Measurements from ENCODE around the gene FAM171A2. TPM values are rescaled to one million over a fixed set of nuclear protein-coding genes. Genes with fewer than 3 reads are reported as not detected.

The FAM171A2 gene
- total RNA-seq, 1 experiment from 2014 or later = 7.6 TPM

- POLR2A ChIA-PET = interaction anchor here (0.6 kb wide), 1 partner anchor 84 kb away, joined by 3 read pairs; no protein-coding TSS in a partner anchor
- Histone ChIP-seq H3K9me3 (ENCODE audit: control insufficient read depth, insufficient read depth, low read depth, low read length) (no peaks in the 10 kb centered on the region), H3K4me1 (ENCODE audit: control insufficient read depth, insufficient read depth, low read length) (peaks cover 4% of the 10 kb centered on the region), H3K4me3 (ENCODE audit: low read depth in 2 of 2, low read length in 2 of 2) (no peak overlapping the region), H3K27ac (ENCODE audit: low read length) (no peak overlapping the region), H3K36me3 (ENCODE audit: control insufficient read depth, insufficient read depth, low read length) (no peaks in the 10 kb centered on the region), H3K27me3 (ENCODE audit: control insufficient read depth, insufficient read depth, low read length) (no peaks in the 10 kb centered on the region)
- CTCF ChIA-PET = no interaction called here
- intact Hi-C loops (cut with micrococcal nuclease; ENCODE audit: unreplicated experiment) = no loop called here
- ATAC-seq (no peak), DNase-seq (ENCODE audit: low read depth, low spot score) (no peak)
- no TSS peak for BruUV-seq (replicated peaks)
- TF ChIP-seq SIN3A (IDR thresholded peaks at IDR 0.05; ENCODE audit: borderline replicate concordance, insufficient read depth, low read depth, low read length) (no peak), TCF7L2 (IDR thresholded peaks at IDR 0.05; ENCODE audit: low read depth, low read length) (no peak), POLR2AphosphoS5 (IDR thresholded peaks at IDR 0.05; ENCODE audit: low read depth, low read length) (no peak)
- TF ChIP-seq, protein P1, sequence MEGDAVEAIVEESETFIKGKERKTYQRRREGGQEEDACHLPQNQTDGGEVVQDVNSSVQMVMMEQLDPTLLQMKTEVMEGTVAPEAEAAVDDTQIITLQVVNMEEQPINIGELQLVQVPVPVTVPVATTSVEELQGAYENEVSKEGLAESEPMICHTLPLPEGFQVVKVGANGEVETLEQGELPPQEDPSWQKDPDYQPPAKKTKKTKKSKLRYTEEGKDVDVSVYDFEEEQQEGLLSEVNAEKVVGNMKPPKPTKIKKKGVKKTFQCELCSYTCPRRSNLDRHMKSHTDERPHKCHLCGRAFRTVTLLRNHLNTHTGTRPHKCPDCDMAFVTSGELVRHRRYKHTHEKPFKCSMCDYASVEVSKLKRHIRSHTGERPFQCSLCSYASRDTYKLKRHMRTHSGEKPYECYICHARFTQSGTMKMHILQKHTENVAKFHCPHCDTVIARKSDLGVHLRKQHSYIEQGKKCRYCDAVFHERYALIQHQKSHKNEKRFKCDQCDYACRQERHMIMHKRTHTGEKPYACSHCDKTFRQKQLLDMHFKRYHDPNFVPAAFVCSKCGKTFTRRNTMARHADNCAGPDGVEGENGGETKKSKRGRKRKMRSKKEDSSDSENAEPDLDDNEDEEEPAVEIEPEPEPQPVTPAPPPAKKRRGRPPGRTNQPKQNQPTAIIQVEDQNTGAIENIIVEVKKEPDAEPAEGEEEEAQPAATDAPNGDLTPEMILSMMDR (IDR thresholded peaks at IDR 0.05) = no peak
- TF ChIP-seq, protein P2, sequence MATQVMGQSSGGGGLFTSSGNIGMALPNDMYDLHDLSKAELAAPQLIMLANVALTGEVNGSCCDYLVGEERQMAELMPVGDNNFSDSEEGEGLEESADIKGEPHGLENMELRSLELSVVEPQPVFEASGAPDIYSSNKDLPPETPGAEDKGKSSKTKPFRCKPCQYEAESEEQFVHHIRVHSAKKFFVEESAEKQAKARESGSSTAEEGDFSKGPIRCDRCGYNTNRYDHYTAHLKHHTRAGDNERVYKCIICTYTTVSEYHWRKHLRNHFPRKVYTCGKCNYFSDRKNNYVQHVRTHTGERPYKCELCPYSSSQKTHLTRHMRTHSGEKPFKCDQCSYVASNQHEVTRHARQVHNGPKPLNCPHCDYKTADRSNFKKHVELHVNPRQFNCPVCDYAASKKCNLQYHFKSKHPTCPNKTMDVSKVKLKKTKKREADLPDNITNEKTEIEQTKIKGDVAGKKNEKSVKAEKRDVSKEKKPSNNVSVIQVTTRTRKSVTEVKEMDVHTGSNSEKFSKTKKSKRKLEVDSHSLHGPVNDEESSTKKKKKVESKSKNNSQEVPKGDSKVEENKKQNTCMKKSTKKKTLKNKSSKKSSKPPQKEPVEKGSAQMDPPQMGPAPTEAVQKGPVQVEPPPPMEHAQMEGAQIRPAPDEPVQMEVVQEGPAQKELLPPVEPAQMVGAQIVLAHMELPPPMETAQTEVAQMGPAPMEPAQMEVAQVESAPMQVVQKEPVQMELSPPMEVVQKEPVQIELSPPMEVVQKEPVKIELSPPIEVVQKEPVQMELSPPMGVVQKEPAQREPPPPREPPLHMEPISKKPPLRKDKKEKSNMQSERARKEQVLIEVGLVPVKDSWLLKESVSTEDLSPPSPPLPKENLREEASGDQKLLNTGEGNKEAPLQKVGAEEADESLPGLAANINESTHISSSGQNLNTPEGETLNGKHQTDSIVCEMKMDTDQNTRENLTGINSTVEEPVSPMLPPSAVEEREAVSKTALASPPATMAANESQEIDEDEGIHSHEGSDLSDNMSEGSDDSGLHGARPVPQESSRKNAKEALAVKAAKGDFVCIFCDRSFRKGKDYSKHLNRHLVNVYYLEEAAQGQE (IDR thresholded peaks at IDR 0.05; ENCODE audit: insufficient read depth in 1 of 2, low read depth in 2 of 2, low read length in 1 of 2) = no peak
- in situ Hi-C loops (cut with HindIII; ENCODE audit: low pct_unique_long_range_greater_than_20kb, low sequenced_read_pairs) = no loop called here
Observed at GRCh38 chr17:44304651-44305050, 59.0 kb downstream of the FAM171A2 start.

Other genes starting within 250 kb of the FAM171A2 start
- 11.5 TPM for gene HDAC5, start 240.2 kb downstream of the FAM171A2 start, total RNA-seq (2021; ENCODE audit: unreplicated experiment)
- gene HROB, start 221.9 kb downstream of the FAM171A2 start, total RNA-seq (2021; ENCODE audit: unreplicated experiment) = 7.8 TPM
- not detected for gene ASB16, start 193.1 kb downstream of the FAM171A2 start, total RNA-seq (2021; ENCODE audit: unreplicated experiment)
- gene TMUB2, start 176.9 kb downstream of the FAM171A2 start, total RNA-seq (2021; ENCODE audit: unreplicated experiment) = 30.7 TPM
- 69.8 TPM for gene ATXN7L3, start 164.0 kb downstream of the FAM171A2 start, total RNA-seq (2021; ENCODE audit: unreplicated experiment)
- 116 TPM for gene UBTF, start 144.2 kb downstream of the FAM171A2 start, total RNA-seq (2021; ENCODE audit: unreplicated experiment)
- gene SLC4A1, start 95.7 kb downstream of the FAM171A2 start, total RNA-seq (2021; ENCODE audit: unreplicated experiment) = not detected
- 3.6 TPM for gene RUNDC3A, start 55.3 kb downstream of the FAM171A2 start, total RNA-seq (2021; ENCODE audit: unreplicated experiment)
- 138 TPM for gene SLC25A39, start 39.0 kb downstream of the FAM171A2 start, total RNA-seq (2021; ENCODE audit: unreplicated experiment)
- 304 TPM for gene GRN, start 18.6 kb downstream of the FAM171A2 start, total RNA-seq (2021; ENCODE audit: unreplicated experiment)
- 2.4 TPM for gene ITGA2B, start 25.8 kb upstream of the FAM171A2 start, total RNA-seq (2021; ENCODE audit: unreplicated experiment)
- 30.8 TPM for gene GPATCH8, start 139.6 kb upstream of the FAM171A2 start, total RNA-seq (2021; ENCODE audit: unreplicated experiment)
- 35.4 TPM for gene FZD2, start 193.6 kb upstream of the FAM171A2 start, total RNA-seq (2021; ENCODE audit: unreplicated experiment)